Activated CD4-positive, CD25-positive, alpha-beta regulatory T cell (primary cell): ENCODE measurements around the gene SREBF2.
"Not testable (repeated sequence)": the region's sequence is repeated elsewhere in the genome, so short reads cannot be mapped to it uniquely, and the experiment has no call there.

Experiments
- DNase-seq, 4 experiments: peaks; one replicate each; lab custom pipeline; 2025; lab: John Stamatoyannopoulos, UW

The SREBF2 gene

GRCh38 chr22:41842996-41843970 is 10.4 kb downstream of the SREBF2 start:
- DNase-seq, result no peak

GRCh38 chr22:41844036-41844435 is 11.1 kb downstream of the SREBF2 start:
- DNase-seq, result no peak

DNA sequence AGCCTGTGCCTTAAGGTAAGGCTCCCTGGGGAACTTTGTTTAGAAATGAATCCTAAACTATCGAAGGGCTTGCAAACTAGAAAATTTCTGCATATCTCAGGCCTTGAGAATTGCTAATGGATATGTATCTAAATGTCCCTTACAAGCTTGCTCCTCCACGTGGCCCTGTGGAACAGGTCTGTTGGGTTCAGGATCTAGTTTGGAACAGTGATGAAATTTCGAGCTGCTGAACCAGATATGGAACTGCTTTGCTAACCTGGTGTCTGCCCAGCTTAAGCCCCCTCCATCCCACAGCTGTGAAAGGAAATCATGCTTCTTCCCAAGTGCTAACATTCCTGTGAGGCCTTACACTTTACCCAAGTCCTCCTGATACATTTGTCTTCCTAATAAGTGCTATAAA is 11.6 kb downstream of the SREBF2 start:
- no peak for DNase-seq

DNA sequence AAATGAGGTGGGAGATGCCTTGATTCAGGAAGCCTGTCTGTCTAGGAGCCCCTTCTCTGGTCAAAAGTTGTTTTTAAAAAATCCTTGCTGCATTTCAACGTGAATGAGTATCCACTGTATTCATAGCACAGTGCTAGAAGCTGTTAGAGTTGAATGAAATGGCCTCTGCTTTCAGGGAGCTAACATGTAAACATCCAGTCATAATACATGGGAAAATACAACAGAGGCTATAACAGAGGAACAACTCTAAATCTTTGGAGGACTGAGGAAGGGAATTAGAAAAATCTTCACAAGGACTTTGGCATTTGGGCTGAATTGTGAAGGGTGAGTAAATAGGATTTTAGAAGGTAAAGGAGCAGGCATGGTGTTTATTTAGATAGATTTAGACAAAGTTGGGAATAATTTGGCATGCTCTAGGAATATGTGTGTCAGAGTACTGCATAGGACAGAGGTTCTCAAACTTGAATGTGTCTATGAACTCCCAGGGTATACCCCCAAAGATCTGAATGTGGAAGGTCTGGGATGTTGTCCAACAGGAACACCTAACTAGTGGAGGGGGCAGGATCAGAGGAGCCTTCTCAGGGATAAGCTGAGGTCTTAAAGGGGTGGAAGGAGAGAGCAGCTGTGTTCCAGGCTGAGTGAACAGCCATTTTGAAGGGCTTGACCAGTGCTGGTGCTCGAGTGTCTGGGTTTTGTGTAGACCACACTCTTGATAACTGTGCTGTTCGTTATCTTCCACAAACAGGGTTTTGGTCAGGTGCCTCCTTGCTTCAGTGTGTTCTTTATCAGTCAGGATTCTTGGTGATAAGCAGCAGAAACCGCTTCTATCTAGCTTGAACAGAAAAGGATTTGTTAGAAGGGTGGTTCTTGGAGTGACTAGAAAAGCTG is 12.7 kb downstream of the SREBF2 start:
- no peak for DNase-seq

GRCh38 chr22:41846268-41846987 is 13.5 kb downstream of the SREBF2 start:
- DNase-seq, result no peak

GRCh38 chr22:41847300-41847699 is 14.4 kb downstream of the SREBF2 start:
- DNase-seq, result no peak

- DNase-seq, result no peak
Measured at GRCh38 chr22:41848468-41848867, 15.6 kb downstream of the SREBF2 start.

DNA sequence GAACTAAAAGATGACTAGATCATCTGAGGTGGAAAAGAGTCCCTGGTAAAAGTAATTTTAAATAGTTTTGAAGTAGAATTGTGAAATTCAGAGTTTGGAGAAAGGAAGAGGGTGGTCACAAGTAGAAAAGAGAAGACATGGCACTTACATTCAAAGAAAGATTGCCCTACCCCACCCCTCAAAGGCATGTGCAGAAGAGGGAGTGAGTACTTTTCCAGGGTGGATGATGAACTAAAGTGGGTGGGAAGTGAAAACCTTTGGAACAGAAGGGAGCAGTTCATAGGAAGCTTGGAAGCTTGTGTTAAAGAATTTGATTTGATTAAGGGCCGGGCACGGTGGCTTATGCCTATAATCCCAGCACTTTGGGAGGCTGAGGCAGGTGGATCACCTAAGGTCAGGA is 23.6 kb downstream of the SREBF2 start:
- no peak for DNase-seq

- DNase-seq, result peak; percentile 21 to 54 (median 36)
Measured at GRCh38 chr22:41857155-41857859, 24.4 kb downstream of the SREBF2 start.

DNA sequence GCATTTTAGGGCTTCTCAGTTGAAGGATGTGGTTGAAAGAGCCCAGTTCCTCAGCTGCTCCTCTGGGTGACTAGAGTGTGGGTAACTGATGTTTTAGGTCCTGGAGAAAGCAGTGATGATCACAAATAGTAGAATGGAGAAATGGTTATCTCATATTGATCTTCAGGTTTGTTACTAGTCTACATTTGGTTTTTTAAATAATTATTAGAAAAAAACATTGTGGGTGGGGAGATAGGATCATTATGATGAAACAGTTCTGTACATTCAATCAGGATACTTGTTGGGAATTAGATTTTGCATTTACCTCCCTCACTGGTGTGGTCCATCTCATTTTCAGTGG is 24.9 kb downstream of the SREBF2 start:
- DNase-seq, result no peak

DNA sequence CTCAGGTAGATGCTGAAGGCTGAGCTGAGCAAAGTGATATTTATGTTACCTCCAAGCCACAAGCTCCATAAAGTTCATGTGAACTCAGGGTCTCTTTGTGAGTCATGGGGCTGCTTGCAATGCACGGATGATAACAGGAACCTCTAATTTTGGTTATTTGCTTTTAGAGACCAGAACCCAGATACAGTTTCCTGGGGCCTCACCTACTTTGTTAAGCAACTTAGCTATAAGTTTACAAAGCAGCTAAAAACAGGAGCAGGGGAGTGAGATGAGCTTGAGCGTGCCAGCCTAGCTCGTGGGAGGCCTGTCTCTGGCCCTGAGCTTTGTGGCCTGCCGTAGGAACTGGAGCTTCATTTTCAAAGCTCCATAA is 29.2 kb downstream of the SREBF2 start:
- DNase-seq, result peak in 2 of 4 experiments; percentile 24 to 29

- peak in 1 of 4 experiments; percentile 29 for DNase-seq
Measured at GRCh38 chr22:41862530-41863266, 29.8 kb downstream of the SREBF2 start.

DNA sequence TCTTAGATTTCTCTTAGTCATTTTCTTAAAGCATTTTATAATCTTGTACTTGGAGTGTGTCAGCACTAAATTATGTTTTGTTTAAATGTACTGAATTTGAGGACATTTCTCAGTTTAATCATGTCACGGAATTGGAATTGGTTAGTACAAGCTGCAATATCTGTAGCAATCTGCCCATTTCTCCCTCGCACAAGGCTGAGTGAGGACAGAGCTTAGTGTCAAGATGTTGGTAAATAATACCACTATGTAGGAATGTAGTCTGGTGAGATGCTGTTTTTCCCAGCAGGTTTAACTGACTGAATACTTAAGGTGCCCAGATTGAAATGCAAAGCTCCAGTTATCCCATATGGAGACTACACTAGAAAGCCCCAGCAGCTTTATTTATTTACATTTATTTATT is 30.6 kb downstream of the SREBF2 start:
- DNase-seq, result no peak

DNA sequence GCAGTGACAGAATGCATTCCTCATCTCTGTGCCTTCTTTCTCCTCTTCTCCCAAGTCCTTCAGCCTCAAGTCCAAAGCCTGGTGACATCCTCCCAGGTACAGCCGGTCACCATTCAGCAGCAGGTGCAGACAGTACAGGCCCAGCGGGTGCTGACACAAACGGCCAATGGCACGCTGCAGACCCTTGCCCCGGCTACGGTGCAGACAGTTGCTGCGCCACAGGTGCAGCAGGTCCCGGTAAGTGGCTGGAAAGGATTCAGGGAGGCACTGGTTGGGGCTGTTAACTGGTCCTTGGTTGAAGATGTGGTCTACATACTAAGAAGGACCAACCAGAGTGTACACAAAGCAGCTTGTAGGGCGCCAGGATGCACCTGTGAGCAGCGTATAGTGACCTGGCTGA is 35.7 kb downstream of the SREBF2 start:
- DNase-seq, result no peak

- DNase-seq, result not testable (repeated sequence)
Measured at GRCh38 chr22:41870081-41870480, 37.2 kb downstream of the SREBF2 start.

DNA sequence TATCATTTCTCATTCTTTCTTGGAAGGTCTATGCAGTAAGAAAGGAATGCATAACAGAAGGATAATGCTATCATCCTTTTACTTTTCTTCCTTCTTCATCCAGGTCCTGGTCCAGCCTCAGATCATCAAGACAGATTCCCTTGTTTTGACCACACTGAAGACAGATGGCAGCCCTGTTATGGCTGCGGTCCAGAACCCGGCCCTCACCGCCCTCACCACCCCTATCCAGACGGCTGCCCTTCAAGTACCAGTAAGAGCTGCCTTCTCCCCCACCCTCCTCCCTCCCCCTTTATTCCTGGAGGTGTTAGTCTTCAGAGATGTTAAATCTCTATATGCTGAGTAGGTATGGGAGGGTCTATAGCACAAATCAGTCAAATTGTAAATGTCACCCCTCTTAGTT is 37.9 kb downstream of the SREBF2 start:
- no peak for DNase-seq

DNA sequence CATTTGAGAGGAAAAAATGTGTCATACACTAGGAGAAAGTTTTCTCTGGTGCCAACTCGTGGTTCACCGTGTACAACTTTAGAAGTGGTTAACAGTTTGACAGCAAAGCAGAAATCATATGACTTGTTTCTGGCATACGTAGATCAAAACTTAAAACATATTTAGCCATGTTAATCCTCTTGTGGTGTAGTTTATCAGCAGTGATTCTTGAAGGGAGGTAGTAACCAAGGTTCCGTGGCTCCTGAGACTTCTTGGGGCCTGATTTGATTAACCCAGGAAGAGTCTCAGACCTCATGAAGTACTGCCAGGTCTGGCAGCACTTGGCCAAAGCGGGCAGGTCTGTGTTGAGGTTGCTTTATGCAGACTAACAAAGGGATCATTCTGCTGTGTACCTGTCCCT is 40.5 kb downstream of the SREBF2 start:
- no peak for DNase-seq

- DNase-seq, result no peak
Measured at GRCh38 chr22:41874090-41874489, 41.2 kb downstream of the SREBF2 start.

DNA sequence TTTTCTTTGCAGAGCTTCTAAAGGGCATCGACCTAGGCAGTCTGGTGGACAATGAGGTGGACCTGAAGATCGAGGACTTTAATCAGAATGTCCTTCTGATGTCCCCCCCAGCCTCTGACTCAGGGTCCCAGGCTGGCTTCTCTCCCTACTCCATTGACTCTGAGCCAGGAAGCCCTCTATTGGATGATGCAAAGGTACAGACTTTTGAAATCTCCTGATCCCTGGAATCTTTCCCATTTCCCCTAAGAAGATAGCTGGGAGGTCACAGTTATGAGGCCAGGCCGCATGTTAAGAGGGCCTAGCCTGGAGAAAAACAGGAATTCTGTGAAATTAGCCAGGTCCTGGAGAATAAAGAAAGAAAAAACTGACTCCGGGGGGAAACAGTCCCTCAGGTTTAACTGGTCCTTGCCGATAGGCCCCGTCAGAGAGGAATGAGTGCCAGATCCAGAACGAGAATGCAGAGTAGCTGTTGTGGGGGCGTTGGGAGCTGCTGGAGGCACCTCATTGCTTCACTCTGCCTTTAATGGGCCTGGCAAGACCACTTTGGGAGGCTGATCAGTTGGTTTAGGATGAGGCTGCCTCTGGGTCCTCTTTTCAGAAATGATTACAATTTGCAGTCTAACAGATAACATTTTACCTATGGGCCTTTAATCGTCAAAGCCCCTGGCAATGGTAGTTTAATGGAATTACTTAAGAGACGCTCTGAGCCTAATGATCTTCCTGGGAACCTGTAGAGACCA is 42.8 kb downstream of the SREBF2 start:
- no peak for DNase-seq

- DNase-seq, result no peak
Measured at GRCh38 chr22:41876275-41876674, 43.4 kb downstream of the SREBF2 start.
